ENCODE results near the gene FAM219A. TPM values are rescaled to one million over a fixed set of nuclear protein-coding genes. Genes with fewer than 3 reads are reported as not detected.

The FAM219A gene
- total RNA-seq, 1 experiment from 2014 or later, result 38.6 TPM

GRCh38 chr9:34387239-34387638, 71.1 kb downstream of the FAM219A start:
- no peak for DNase-seq (ENCODE audit: low read depth, low spot score)
- no peaks in the 10 kb centered on the region for H3K36me3 ChIP-seq (ENCODE audit: control insufficient read depth, insufficient read depth, low read length)
- ChIA-PET CTCF (no interaction called here), POLR2A (interaction anchor here (0.6 kb wide), 1 partner anchor 11 kb away, joined by 4 read pairs; no protein-coding TSS in a partner anchor)
- intact Hi-C loops (cut with micrococcal nuclease; ENCODE audit: unreplicated experiment), result no loop called here
- no peak overlapping the region for H3K4me3 ChIP-seq (ENCODE audit: low read depth in 2 of 2, low read length in 2 of 2)
- no peak overlapping the region for H3K27ac ChIP-seq (ENCODE audit: low read length)
- BruUV-seq (replicated peaks), result no TSS peak
- in situ Hi-C loops (cut with HindIII; ENCODE audit: low pct_unique_long_range_greater_than_20kb, low sequenced_read_pairs), result no loop called here
- no peaks in the 10 kb centered on the region for H3K27me3 ChIP-seq (ENCODE audit: control insufficient read depth, insufficient read depth, low read length)
- ATAC-seq, result no peak
- H3K9me3 ChIP-seq (ENCODE audit: control insufficient read depth, insufficient read depth, low read depth, low read length), result no peaks in the 10 kb centered on the region
- no peaks in the 10 kb centered on the region for H3K4me1 ChIP-seq (ENCODE audit: control insufficient read depth, insufficient read depth, low read length)
- no peak for TF ChIP-seq POLR2AphosphoS5 (IDR thresholded peaks at IDR 0.05; ENCODE audit: low read depth, low read length)
- TF ChIP-seq TCF7L2 (IDR thresholded peaks at IDR 0.05; ENCODE audit: low read depth, low read length), result no peak
- no peak for TF ChIP-seq SIN3A (IDR thresholded peaks at IDR 0.05; ENCODE audit: borderline replicate concordance, insufficient read depth, low read depth, low read length)
- TF ChIP-seq REST (IDR thresholded peaks at IDR 0.05; ENCODE audit: insufficient read depth in 1 of 2, low read depth in 2 of 2, low read length in 1 of 2), result no peak
- no peak for TF ChIP-seq CTCF (IDR thresholded peaks at IDR 0.05)

GRCh38 chr9:34386656-34387055, 71.7 kb downstream of the FAM219A start:
- CTCF ChIA-PET, result interaction anchor here (0.7 kb wide), 1 partner anchor 36 kb away, joined by 8 read pairs; no protein-coding TSS in a partner anchor
- intact Hi-C loops (cut with micrococcal nuclease; ENCODE audit: unreplicated experiment), result no loop called here
- H3K9me3 ChIP-seq (ENCODE audit: control insufficient read depth, insufficient read depth, low read depth, low read length), result no peaks in the 10 kb centered on the region
- H3K27me3 ChIP-seq (ENCODE audit: control insufficient read depth, insufficient read depth, low read length), result no peaks in the 10 kb centered on the region
- H3K4me3 ChIP-seq (ENCODE audit: low read depth in 2 of 2, low read length in 2 of 2), result no peak overlapping the region
- TF ChIP-seq REST (IDR thresholded peaks at IDR 0.05; ENCODE audit: insufficient read depth in 1 of 2, low read depth in 2 of 2, low read length in 1 of 2), result no peak
- TF ChIP-seq POLR2AphosphoS5 (IDR thresholded peaks at IDR 0.05; ENCODE audit: low read depth, low read length), result no peak
- TF ChIP-seq SIN3A (IDR thresholded peaks at IDR 0.05; ENCODE audit: borderline replicate concordance, insufficient read depth, low read depth, low read length), result no peak
- no peak for TF ChIP-seq CTCF (IDR thresholded peaks at IDR 0.05)
- TF ChIP-seq TCF7L2 (IDR thresholded peaks at IDR 0.05; ENCODE audit: low read depth, low read length), result no peak
- no peak overlapping the region for H3K27ac ChIP-seq (ENCODE audit: low read length)
- DNase-seq (ENCODE audit: low read depth, low spot score) (no peak), ATAC-seq (no peak)
- POLR2A ChIA-PET, result interaction anchor here (0.7 kb wide), 1 partner anchor 160 kb away, joined by 11 read pairs; no protein-coding TSS in a partner anchor
- H3K36me3 ChIP-seq (ENCODE audit: control insufficient read depth, insufficient read depth, low read length), result no peaks in the 10 kb centered on the region
- in situ Hi-C loops (cut with HindIII; ENCODE audit: low pct_unique_long_range_greater_than_20kb, low sequenced_read_pairs), result no loop called here
- H3K4me1 ChIP-seq (ENCODE audit: control insufficient read depth, insufficient read depth, low read length), result no peaks in the 10 kb centered on the region
- no TSS peak for BruUV-seq (replicated peaks)
